HFFc6 (cell line): ENCODE results near the gene FILIP1L. TPM values are rescaled to one million over a fixed set of nuclear protein-coding genes. Genes with fewer than 3 reads are reported as not detected.

Experiments used
- DNase-seq: peaks from one replicate; pipeline ENCODE4 v3.0.0-alpha.2; 2018
- H3K27ac Mint-ChIP-seq: 2 replicates; pipeline ENCODE4 v1.8.0; 2020; ENCODE audit warnings: mild to moderate bottlenecking, mixed read lengths
- H3K27me3 Mint-ChIP-seq: 2 replicates; pipeline ENCODE4 v1.8.0; 2021; ENCODE audit warnings: mild to moderate bottlenecking, moderate library complexity, mixed read lengths; ENCODE audit not compliant: insufficient read depth
- H3K36me3 Mint-ChIP-seq: 2 replicates; pipeline ENCODE4 v1.8.0; 2021; ENCODE audit warnings: low read depth, mixed read lengths
- H3K4me1 Mint-ChIP-seq: 2 replicates; pipeline ENCODE4 v1.8.0; 2020; ENCODE audit warnings: low read depth, mixed read lengths
- H3K4me3 Mint-ChIP-seq: 2 replicates; pipeline ENCODE4 v1.8.0; 2020; ENCODE audit warnings: mild to moderate bottlenecking, moderate library complexity, mixed read lengths
- H3K9me3 Mint-ChIP-seq: 2 replicates; pipeline ENCODE4 v1.8.0; 2020; ENCODE audit warnings: mild to moderate bottlenecking, mixed read lengths
- CTCF ChIP-seq: fragments of 200-600 bp; sonication (generic); IDR thresholded peaks from 2 replicates; pipeline ENCODE4 v1.5.0; 2021; ENCODE audit warnings: antibody characterized with exemption, mild to moderate bottlenecking
- total RNA-seq, 6 experiments: library from RNA; stranded (reverse); fragmentation: NEBNext Ultra II Directional; extraction: Animal tissue kit (Norgen Biotek cat#: 25700); gene quantifications; 2 replicates in 1 of 6; 3 replicates in 5 of 6; pipeline ENCODE4 v1.2.3, GENCODE V29; 2021

FILIP1L gene
- total RNA-seq, 6 experiments from 2014 or later: 37.8 to 54.7 (median 48.2) TPM

GRCh38 chr3:100125161-100125938 lies 11.0 kb upstream of the FILIP1L start:
- Mint-ChIP-seq H3K9me3 (no peaks in the 10 kb centered on the region), H3K27me3 (no peaks in the 10 kb centered on the region), H3K36me3 (no peaks in the 10 kb centered on the region), H3K4me1 (peaks cover 15% of the 10 kb centered on the region), H3K27ac (no peak overlapping the region), H3K4me3 (no peak overlapping the region)
- DNase-seq: peak; percentile 5
- no peak for TF ChIP-seq CTCF

GRCh38 chr3:100124201-100124761 lies 10.0 kb upstream of the FILIP1L start:
- H3K4me3 Mint-ChIP-seq: no peak overlapping the region
- DNase-seq: no peak
- no peaks in the 10 kb centered on the region for H3K9me3 Mint-ChIP-seq
- no peaks in the 10 kb centered on the region for H3K27me3 Mint-ChIP-seq
- no peak overlapping the region for H3K27ac Mint-ChIP-seq
- no peak for TF ChIP-seq CTCF
- no peaks in the 10 kb centered on the region for H3K36me3 Mint-ChIP-seq
- peaks cover 25% of the 10 kb centered on the region for H3K4me1 Mint-ChIP-seq

- H3K4me3 Mint-ChIP-seq: no peak overlapping the region
- DNase-seq: no peak
- H3K27me3 Mint-ChIP-seq: no peaks in the 10 kb centered on the region
- no peaks in the 10 kb centered on the region for H3K36me3 Mint-ChIP-seq
- TF ChIP-seq CTCF: no peak
- peaks cover 27% of the 10 kb centered on the region for H3K4me1 Mint-ChIP-seq
- H3K9me3 Mint-ChIP-seq: no peaks in the 10 kb centered on the region
- H3K27ac Mint-ChIP-seq: no peak overlapping the region
These were observed 8.8 kb upstream of the FILIP1L start for GRCh38 chr3:100123112-100123511.

- no peak overlapping the region for H3K27ac Mint-ChIP-seq
- no peaks in the 10 kb centered on the region for H3K27me3 Mint-ChIP-seq
- H3K9me3 Mint-ChIP-seq: no peaks in the 10 kb centered on the region
- peaks cover 27% of the 10 kb centered on the region for H3K4me1 Mint-ChIP-seq
- H3K4me3 Mint-ChIP-seq: no peak overlapping the region
- DNase-seq: no peak
- no peaks in the 10 kb centered on the region for H3K36me3 Mint-ChIP-seq
- TF ChIP-seq CTCF: no peak
These were observed 8.0 kb upstream of the FILIP1L start for GRCh38 chr3:100122321-100122720.

- no peaks in the 10 kb centered on the region for H3K9me3 Mint-ChIP-seq
These were observed 6.4 kb upstream of the FILIP1L start for GRCh38 chr3:100120693-100121092.

More at GRCh38 chr3:100120693-100121092, 6.4 kb upstream of the FILIP1L start:
- TF ChIP-seq CTCF: no peak
- Mint-ChIP-seq H3K36me3 (no peaks in the 10 kb centered on the region), H3K27me3 (no peaks in the 10 kb centered on the region), H3K27ac (no peak overlapping the region), H3K4me1 (peaks cover 22% of the 10 kb centered on the region), H3K4me3 (no peak overlapping the region)
- DNase-seq: no peak
